HG03442 (cell line): ENCODE data around the gene ANKRD12.
"Not testable (repeated sequence)": the region's sequence is repeated elsewhere in the genome, so short reads cannot be mapped to it uniquely, and the experiment has no call there.

Experiments
- ATAC-seq: cut with Tn5 transposase; IDR thresholded peaks from one replicate; pipeline ENCODE4 v1.9.1; 2021; ENCODE audit warnings: mild to moderate bottlenecking, moderate library complexity; ENCODE audit not compliant: unreplicated experiment

ANKRD12 gene

DNA sequence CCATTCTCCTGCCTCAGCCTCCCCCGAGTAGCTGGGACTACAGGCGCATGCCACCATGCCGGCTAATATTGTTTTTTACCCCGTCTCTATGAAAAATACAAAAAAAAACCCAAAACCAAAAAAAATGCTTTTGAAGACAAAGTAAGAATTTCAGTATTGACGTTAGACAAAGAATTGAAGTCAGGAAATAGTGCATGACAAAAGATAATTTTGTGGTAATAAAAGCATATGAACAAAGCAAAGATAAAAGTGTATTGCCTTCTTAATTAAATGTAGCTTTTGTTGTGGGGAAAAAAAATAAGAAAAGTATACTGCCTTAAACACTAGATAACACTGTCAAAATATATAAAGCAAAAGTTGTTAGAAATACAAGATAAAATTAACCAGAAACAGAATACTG lies 86.8 kb downstream of the ANKRD12 start:
- no peak for ATAC-seq

DNA sequence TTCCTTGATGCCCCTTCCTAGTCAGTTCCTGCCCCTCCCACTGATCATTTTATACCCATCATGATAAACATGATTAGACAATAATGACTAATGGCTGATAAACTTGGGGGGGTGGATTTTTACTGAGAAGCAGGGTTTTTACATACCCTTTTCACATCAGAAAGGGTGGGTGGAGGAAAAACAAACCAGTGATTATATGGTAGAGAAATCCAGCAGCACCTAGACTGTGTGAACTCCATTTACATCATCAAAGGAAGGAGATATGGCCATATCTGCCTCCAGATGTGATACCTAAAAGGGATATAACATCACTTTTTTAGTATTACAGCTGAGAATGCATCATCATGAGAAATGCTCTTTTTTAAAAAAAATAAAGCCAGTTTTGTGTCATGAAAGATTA lies 89.9 kb downstream of the ANKRD12 start:
- ATAC-seq = no peak

DNA sequence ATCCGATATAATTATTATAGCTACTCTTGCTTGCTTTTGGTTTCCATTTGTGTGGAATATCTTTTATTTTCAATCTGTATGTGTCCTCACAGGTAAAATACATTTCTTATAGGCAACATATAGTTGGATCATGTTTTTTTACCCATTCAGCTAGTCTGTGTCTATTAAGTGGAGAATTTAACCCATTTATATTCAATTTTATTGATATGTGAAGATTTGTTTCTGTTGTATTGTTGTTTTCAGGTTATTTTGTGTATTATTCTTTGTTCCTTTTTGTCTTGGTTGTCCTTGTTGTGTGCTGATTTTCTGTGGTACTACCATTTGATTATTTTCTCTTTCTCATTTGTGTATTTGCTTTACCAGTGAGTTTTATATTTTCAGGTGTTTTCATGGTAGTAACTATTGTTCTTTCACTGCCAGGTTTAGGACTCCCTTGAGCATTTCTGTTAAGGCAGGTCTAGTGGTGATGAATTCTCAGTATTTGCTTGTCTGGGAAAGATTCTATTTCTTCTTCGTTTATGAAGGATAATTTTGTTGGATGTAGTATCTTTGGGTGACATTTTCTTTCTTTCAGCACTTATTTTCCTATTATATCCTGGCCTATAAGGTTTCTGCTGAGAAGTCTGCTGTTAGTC lies 95.4 kb downstream of the ANKRD12 start:
- no peak for ATAC-seq

DNA sequence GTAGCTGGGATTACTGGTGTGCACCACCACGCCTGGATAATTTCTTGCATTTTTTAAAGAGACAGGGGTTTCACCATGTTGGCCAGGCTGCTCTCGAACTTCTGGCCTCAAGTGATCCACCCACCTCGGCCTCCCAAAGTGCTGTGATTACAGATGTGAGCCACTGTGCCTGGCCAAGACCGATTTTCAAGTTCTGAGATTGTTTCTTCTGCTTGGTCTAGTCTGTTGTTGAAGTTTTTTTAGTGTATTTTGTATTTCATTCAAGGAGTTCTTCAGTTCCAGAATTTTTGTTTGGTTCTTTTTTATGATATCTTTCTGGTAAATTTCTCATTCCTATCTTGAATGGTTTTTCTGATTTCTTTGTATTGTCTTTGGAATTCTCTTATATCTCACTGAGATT lies 96.4 kb downstream of the ANKRD12 start:
- ATAC-seq = no peak

DNA sequence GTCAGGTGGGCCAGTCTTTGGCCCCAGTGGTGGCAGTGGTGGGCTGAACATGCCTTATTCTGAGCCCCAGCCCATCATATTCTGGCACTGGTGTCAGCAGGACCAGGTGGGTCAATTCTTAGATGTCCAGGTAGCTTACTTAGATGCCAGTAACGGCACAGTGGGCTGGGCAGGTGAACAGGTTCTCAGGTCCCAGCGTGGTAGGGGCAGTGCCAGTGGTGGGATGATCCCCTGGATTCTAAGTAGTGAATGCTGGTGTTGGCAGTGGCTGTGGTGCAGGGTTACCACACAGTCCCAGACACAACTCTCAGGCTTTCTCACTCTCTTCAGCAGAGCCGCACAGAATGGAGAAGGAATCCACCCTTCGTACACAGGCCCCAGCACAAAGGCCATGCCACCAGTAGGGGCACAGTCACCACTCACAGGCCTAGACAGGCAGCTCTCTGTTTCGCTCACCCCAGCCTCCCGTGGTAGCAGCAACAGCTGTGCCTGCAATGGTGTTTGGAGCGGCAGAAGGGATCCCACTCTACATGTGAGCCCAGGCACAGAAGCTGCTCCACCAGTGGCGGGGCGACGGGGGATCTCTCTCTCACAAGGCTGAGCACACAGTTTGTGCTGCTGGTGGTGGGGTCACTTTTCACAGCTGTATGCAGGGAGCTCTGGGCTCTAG lies 97.3 kb downstream of the ANKRD12 start:
- no peak for ATAC-seq

DNA sequence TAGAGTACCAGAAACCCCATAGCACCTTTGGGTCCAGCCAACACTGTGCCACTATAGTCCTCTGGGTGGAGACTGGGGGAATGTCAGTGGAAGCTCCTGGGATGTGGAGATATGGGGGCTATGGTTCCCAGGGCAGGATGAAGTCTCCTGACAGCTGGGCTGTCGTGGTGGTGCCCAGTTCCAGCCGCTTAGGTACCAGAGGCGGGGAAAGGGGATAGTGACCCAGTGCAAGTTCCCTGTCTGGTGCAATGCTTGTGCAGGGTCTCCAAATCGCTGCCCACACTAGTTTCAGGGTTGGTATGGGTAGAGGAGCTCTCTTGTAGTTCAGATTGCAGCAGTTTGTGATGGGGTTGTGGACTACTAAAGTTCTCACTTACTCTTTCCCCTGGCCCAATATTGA lies 97.9 kb downstream of the ANKRD12 start:
- ATAC-seq = no peak

DNA sequence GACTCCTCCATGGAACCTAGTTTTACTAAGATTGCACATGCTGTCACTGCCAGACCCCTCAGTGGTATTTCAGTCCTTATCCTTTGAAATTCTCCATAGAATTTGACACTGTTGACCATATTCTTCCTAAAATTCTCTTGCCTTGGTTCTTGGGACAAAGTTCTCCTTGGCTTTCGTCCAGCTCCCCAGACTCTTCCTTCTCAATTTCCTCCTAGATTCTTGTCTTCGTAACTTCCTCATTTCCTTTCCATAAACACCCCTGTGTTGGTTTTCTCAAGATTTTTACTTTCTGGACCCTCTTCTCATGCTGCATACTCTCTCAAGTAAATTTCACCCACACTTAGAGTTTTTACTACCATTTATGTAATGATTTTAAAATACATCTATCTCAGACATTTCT lies 101.4 kb downstream of the ANKRD12 start:
- ATAC-seq = no peak

DNA sequence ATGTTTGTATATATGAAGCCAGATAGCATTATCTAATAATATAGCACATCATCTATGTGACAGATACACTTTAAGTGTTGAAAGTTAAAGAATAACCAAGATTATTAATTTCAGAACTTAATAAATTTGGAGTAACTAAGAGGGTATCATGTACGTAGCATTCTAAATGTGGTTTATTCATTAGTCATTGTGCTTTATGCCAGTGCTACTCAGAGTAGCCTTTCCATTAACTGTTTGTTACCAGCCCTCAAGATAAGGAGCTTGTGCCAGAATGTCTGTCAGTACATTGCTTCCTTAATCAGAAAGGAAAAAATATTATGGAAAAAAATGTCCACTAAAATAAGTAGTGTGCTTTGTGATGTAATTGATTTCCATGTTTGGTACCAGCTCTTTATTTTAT lies 103.1 kb downstream of the ANKRD12 start:
- no peak for ATAC-seq

DNA sequence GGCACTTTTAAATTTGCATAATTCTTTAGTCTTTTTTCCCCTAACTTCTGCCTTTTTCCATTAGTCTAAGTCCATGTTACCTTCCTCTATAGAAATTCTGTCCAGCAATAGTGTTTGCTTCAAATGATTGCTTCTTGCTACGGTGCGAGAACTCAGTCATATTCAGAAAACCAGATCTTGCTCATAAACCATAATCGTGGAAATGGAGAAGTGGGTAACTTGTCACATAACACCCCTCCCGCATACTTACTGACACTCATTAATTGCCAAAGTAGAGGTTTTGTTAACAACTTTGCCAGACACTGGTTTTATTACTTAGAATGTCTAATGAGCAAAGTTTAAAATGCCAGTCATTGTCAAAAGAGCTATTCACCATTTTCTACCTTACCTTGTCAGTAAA lies 103.7 kb downstream of the ANKRD12 start:
- ATAC-seq = no peak

DNA sequence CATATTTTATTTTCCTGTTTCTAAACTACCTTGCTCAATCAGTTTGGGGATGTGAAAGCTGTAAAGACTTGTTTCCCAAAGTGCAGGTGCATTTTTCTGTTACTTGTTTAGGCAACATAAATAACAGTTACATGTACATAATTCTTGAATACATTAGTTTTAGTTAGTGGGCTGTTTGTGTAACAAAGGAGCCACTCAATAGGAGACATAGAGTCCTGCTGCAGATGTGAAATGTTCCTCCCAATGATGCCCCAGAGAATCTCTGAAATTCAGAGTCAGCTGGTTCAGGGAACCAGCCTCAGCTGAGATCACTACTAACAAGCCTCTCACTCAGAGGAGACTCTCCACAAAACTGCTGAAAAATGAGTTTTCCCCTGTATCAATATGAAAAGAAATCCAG lies 106.4 kb downstream of the ANKRD12 start:
- ATAC-seq = no peak

DNA sequence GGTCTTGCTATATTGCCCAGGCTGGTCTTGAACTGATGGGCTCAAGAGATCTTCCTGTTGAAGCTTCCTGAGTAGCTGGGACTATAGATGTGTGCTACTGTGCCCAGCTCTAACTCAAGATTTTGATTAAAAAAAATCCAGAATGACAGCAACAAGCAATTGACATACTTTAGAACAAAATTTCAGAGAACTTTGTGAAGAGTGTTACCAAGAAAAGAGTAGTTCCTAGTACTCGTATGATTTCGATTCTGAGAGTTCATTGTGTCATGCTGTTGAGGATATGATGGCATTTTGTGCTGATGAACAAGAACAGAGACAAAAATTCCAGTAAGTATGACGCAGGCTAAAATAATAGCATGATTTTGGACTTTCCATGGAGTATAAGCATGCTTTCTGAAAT lies 107.8 kb downstream of the ANKRD12 start:
- no peak for ATAC-seq

DNA sequence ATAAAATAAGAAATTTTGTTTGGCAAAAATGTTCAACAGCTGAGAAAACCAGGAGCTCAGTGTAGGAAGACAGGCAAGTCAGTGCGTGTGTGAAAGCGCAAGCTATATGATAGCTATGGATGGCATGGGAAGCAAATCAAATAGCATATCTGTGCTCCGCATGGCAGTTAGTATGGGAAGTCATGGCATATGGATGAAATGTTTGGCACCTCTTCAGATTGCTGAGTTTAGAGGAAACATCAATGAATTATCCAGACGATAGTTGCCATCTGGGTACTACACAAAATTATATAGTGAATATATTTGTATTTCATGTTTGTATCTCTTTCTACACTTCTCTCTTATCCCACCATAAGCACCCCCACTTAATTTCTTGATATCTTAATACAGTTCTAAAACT lies 112.1 kb downstream of the ANKRD12 start:
- no peak for ATAC-seq

DNA sequence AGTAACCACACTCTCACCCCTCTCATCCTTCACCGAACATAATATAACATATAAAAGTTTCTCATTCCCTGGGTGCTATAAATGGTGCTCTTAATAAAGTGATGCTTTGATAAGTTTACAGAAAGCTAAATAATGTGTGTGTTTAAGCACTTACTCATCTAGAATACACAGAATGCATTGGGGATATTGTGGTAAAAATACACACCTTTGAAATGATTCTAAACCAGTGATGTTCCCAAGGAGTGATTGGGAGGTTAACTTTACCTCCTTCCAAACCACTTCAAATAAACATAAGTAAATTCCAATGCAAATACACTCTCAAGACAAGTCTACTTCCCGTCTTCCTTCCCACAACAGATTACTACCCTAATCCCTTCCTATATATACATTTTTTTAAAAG lies 112.7 kb downstream of the ANKRD12 start:
- no peak for ATAC-seq

DNA sequence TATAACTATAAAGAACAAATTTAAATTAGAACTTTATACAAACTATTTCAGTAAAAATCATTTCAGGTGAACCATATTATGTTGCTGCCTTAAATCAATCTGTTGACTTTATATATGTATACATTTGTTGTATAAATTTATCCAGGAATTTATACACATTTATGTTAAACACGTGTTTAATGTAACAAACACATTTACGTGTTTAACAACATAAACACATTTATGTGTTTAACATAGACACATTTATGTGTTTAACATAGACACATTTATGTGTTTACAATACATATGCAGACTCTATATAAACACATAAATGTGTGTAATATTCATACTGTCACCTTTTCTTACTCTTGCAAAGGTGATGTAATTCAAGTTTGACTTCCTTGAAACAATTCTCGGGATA lies 122.6 kb downstream of the ANKRD12 start:
- ATAC-seq = no peak

DNA sequence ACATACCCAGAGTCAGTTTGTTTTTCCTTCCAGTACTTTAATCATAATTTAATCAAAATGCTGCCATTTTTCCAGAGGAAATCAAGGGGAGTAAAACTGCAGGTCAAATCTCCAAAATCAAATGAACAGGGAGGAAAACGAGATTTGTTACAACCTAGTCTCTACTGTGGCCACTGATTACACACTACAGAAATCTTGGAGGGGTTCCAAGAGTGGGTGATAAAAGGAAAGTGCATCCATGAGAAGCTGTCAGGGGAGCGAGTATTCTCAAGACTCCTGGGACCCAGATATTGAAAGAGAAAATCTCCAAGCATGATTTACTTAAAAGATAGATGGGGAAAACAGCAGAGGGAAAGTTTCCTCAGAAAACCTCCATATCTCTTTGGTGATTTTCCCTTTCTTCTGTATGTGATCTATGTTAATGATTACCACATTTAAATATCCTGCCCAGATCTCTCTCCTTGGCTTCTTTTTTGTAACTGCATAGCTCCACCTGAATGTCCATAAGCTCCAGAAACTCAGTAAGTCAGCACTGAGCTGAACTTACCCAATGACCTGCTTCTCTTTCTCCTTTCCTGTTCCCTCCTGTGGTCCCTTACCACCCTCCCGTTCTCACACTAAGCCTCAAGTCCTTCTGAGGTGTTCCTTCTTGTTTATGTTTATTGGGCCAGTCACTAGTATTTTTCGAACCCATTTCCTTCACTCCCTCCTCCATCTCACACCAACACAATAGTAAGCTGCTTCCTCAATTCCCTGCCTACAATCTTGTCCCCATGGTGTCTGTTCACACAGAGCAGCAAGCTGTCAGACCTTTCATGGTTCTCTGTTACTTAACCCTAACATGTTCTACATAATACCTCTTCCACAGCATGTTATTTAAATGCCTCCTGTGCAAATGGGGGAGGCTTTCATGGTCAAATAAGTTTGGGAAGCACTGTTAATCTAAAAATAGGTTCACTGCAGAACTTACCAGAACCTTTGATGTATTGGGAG lies 124.1 kb downstream of the ANKRD12 start:
- no peak for ATAC-seq

DNA sequence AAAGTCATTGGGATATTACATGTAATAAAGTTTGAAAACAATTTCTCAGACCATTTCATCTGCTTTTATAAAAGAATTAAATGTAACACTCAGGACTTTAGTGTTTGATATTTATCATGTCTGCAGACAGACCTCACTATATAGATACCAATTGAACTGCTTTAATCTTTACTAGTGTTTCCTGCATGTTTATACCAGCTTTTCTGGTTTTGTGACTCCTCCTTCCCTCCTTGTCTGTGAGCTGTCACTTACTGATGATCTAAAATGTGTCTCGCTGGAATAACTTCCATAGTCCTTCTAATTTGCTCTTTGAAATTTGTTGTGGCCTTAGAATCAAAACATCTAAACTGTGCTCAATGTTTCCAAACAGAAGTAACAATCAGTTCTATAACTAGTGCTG lies 126.7 kb downstream of the ANKRD12 start:
- no peak for ATAC-seq

DNA sequence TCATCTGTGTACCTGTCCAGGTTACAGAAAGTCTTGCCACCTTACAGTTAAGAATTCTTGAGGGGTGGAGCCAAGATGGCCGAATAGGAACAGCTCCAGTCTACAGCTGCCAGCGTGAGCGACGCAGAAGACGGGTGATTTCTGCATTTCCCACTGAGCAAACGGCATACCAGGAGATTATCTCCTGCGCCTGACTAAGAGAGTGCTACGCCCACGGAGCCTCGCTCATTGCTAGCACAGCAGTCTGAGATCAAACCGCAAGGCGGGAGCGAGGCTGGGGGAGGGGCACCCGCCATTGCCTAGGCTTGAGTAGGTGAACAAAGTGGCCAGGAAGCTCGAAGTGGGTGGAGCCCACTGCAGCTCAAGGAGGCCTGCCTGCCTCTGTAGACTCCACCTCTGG lies 128.2 kb downstream of the ANKRD12 start:
- not testable (repeated sequence) for ATAC-seq

DNA sequence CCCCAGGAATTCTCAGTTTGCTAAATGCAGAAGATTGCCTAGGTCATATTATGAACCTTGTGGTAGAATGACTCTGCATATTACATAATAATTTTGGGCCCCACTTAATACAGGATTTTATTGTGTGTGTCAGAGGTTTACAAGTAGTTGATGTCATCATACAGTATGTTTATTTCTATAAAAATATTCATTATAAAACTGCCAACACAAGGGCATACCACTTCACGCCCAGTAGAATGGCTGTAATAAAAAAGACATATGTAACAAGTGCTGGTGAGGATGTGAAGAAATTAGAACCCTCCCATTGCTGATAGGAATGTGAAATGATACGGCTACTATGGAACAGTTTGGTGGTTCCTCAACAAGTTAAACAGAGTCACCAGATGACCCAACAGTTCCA lies 136.6 kb downstream of the ANKRD12 start:
- no peak for ATAC-seq

DNA sequence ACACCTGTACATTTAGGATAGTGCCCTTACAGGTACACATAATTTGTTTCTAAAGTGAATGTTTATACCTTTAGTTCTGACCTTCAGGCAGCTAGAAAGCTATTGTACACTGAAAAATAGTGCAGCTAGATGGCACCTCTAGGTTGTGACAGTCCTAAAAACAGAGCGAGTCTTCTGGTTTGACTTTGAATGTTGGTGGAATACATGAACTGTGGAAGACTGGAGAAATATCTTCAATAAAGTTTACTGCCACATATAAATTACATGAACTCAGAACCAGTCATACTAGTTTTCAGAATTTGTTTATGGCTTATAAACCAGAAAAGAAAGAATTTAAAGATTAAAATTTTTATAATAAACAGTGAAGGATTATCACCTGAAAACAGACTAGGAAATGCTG lies 139.3 kb downstream of the ANKRD12 start:
- ATAC-seq = no peak

DNA sequence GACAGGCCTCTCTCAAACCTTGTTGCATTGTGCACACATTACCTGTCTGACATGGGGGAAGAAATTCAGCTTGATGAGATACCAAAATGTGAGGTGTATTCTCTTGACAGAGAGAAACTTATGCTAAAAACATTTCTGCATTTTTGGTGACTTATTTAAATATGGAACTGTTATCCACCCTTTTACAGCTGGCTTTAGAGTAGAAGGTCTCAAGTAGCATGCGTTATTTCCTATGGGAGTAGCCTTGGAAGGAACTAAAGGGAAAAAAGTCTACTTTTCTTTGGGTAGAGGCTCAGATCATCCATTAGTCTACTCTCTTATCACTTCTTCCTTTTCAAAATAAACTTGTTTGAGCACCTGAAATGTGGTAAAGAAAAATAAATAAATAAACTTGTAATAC lies 141.4 kb downstream of the ANKRD12 start:
- no peak for ATAC-seq

DNA sequence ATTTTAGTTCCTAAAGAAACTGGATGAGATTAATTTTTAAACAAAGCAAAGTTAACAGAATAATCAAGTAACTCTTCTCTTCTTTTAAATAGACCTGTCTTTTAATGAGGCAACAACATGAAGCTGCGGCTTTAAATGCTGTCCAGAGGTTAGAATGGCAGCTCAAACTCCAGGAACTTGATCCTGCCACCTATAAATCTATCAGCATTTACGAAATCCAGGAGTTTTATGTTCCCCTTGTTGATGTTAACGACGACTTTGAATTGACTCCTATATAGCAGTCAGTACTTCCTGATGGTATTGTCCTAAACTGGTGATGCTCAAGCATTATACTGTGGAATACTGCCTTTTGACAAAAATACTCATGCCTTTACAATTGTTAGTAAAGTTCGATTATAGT lies 144.3 kb downstream of the ANKRD12 start:
- no peak for ATAC-seq

DNA sequence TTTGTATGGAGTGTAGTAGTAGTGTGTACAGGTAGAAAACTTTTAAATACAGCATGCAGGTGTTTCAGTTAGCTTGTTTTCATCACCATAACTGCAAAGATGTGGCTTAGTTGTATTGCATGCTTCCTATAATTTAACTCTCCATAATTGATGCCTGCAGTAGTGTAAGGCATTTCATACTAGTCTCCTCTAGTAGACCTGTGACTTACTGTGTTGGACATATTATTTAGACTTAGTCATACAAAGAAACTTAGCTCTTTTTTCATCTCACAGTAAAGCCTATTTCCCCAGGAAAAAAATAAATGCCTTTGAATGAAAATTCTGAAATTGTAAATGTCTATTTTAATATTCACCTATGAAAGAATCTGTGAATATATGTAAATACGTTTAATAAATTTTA lies 145.2 kb downstream of the ANKRD12 start:
- no peak for ATAC-seq
